Smooth muscle cell (in vitro differentiated cells): Measurements from ENCODE around the gene OR8H2. TPM values are rescaled to one million over a fixed set of nuclear protein-coding genes. Genes with fewer than 3 reads are reported as not detected.
"Not testable (repeated sequence)": the region's sequence is repeated elsewhere in the genome, so short reads cannot be mapped to it uniquely, and the experiment has no call there.

Experiments
- DNase-seq: peaks from one replicate; lab custom pipeline; 2025; ENCODE audit not compliant: unreplicated experiment; lab: John Stamatoyannopoulos, UW
- H2AFZ ChIP-seq: fragments of 200-600 bp; sonication (generic); 2 replicates; pipeline ENCODE4 v1.6.0; 2016; ENCODE audit warnings: antibody characterized with exemption, low read depth, mild to moderate bottlenecking
- H3F3A ChIP-seq: fragments of 200-600 bp; sonication (generic); 2 replicates; pipeline ENCODE4 v1.6.0; 2017; ENCODE audit warnings: antibody characterized with exemption, low read depth
- H3K27ac ChIP-seq: fragments of 200-600 bp; sonication (generic); 2 replicates; pipeline ENCODE4 v1.5.1; 2016; ENCODE audit warnings: low read depth, mild to moderate bottlenecking
- H3K27me3 ChIP-seq: fragments of 200-600 bp; sonication (generic); 2 replicates; pipeline ENCODE4 v1.6.1; 2016; ENCODE audit warnings: low read depth, mild to moderate bottlenecking
- H3K36me3 ChIP-seq: fragments of 200-600 bp; sonication (generic); 2 replicates; pipeline ENCODE4 v1.5.1; 2016; ENCODE audit warnings: low read depth
- H3K4me1 ChIP-seq: fragments of 200-600 bp; sonication (generic); 2 replicates; pipeline ENCODE4 v1.5.1; 2016; ENCODE audit warnings: low read depth
- H3K4me2 ChIP-seq: fragments of 200-600 bp; sonication (generic); 2 replicates; pipeline ENCODE4 v1.6.0; 2016; ENCODE audit warnings: mild to moderate bottlenecking
- H3K4me3 ChIP-seq: fragments of 200-600 bp; sonication (generic); 2 replicates; pipeline ENCODE4 v1.5.1; 2016; ENCODE audit warnings: mild to moderate bottlenecking
- H3K79me2 ChIP-seq: fragments of 200-600 bp; sonication (generic); 2 replicates; pipeline ENCODE4 v1.6.0; 2016; ENCODE audit warnings: low read depth, mild to moderate bottlenecking
- H3K9ac ChIP-seq: fragments of 200-600 bp; sonication (generic); 2 replicates; pipeline ENCODE4 v1.6.0; 2016; ENCODE audit warnings: low read depth
- H3K9me3 ChIP-seq: fragments of 200-600 bp; sonication (generic); replicated peaks from 2 replicates; pipeline ENCODE4 v1.5.1; 2016; ENCODE audit warnings: low read depth
- H4K20me1 ChIP-seq: fragments of 200-600 bp; sonication (generic); 2 replicates; pipeline ENCODE4 v1.6.0; 2016; ENCODE audit warnings: low read depth
- CTCF ChIP-seq: fragments of 200-600 bp; sonication (generic); IDR thresholded peaks from 2 replicates; pipeline ENCODE4 v1.5.1; 2017; ENCODE audit warnings: borderline replicate concordance, mild to moderate bottlenecking, antibody characterized with exemption; ENCODE audit not compliant: insufficient read depth, poor library complexity, severe bottlenecking
- WGBS: methylation state at CpG from one replicate; pipeline ENCODE4 v1.1.7; 2016; ENCODE audit warnings: low lambda C conversion rate; 5-methylcytosine and 5-hydroxymethylcytosine counted together
- polyA plus RNA-seq: library from polyadenylated mRNA; unstranded; fragments of >200 nt; fragmentation: Nextera tagmentation; extraction: Ambion mirVana; gene quantifications from 2 replicates; pipeline ENCODE4 v1.2.1, GENCODE V29; 2016
- total RNA-seq: library from RNA; depleted of rRNA; stranded (reverse); fragments of >200 nt; gene quantifications from 2 replicates; pipeline ENCODE4 v1.2.3, GENCODE V29; 2014

The OR8H2 gene
- total RNA-seq (not detected in 2 replicates), polyA plus RNA-seq (not detected in 2 replicates)

GRCh38 chr11:56103210-56103737 lies at the start of gene OR8H2:
Gene OR8H2, plus strand, starts transcription at chr11:56103687. Its CDS starts 1,356 bp downstream, at chr11:56105043.
- Histone ChIP-seq H3K36me3 (no peaks in the 10 kb centered on the region), H3K9me3 (no peaks in the 10 kb centered on the region), H4K20me1 (no peaks in the 10 kb centered on the region), H3K27ac (no peak within 1 kb of the TSS), H2AFZ (no peak within 1 kb of the TSS), H3K4me2 (no peak within 1 kb of the TSS), H3F3A (no peaks in the 10 kb centered on the region), H3K9ac (no peak within 1 kb of the TSS), H3K4me3 (no peak within 1 kb of the TSS), H3K79me2 (no peaks in the 10 kb centered on the region), H3K4me1 (no peaks in the 10 kb centered on the region), H3K27me3 (no peaks in the 10 kb centered on the region)
- DNase-seq, result no peak
- no peak for TF ChIP-seq CTCF

GRCh38 chr11:56056366-56056765 lies 47.1 kb upstream of the OR8H2 start:
- 19% methylated on average over 4 of the region's 4 CpGs for WGBS
- H2AFZ ChIP-seq, H3K9me3 ChIP-seq: not testable (repeated sequence)

GRCh38 chr11:56057661-56058237 lies 45.7 kb upstream of the OR8H2 start:
- H3K36me3 ChIP-seq, H3K79me2 ChIP-seq, H3K9me3 ChIP-seq, H3F3A ChIP-seq, H4K20me1 ChIP-seq, H3K9ac ChIP-seq, H3K4me1 ChIP-seq, H3K4me2 ChIP-seq, DNase-seq, H3K27ac ChIP-seq, H3K27me3 ChIP-seq, H3K4me3 ChIP-seq: not testable (repeated sequence)
- 5% methylated on average over 7 of the region's 7 CpGs for WGBS
- peak overlapping the region; percentile 62 for H2AFZ ChIP-seq

More at GRCh38 chr11:56056366-56056765, 47.1 kb upstream of the OR8H2 start:
- H4K20me1 ChIP-seq, H3K27ac ChIP-seq, H3K9ac ChIP-seq, H3K79me2 ChIP-seq, H3K27me3 ChIP-seq, H3K36me3 ChIP-seq, H3K4me2 ChIP-seq, DNase-seq, H3K4me3 ChIP-seq, H3F3A ChIP-seq, H3K4me1 ChIP-seq: not testable (repeated sequence)

- H3K79me2 ChIP-seq, H3F3A ChIP-seq, H3K27ac ChIP-seq, H3K4me1 ChIP-seq, H3K27me3 ChIP-seq, H3K9me3 ChIP-seq, H4K20me1 ChIP-seq, H2AFZ ChIP-seq, DNase-seq, H3K4me3 ChIP-seq, H3K4me2 ChIP-seq, H3K36me3 ChIP-seq, H3K9ac ChIP-seq: not testable (repeated sequence)
- WGBS, result 47% methylated on average over 7 of the region's 7 CpGs
These were observed 45.2 kb upstream of the OR8H2 start for GRCh38 chr11:56058260-56058780.

GRCh38 chr11:56066980-56067379 lies 36.5 kb upstream of the OR8H2 start:
- no peaks in the 10 kb centered on the region for H3K27me3 ChIP-seq
- no peak overlapping the region for H3K27ac ChIP-seq
- TF ChIP-seq CTCF, result no peak
- WGBS, result 67% methylated on average over 2 of the region's 2 CpGs
- no peak overlapping the region for H3K9ac ChIP-seq
- DNase-seq, result no peak
- H4K20me1 ChIP-seq, result no peaks in the 10 kb centered on the region
- no peak overlapping the region for H2AFZ ChIP-seq
- no peak overlapping the region for H3K4me2 ChIP-seq
- no peaks in the 10 kb centered on the region for H3K4me1 ChIP-seq
- H3K4me3 ChIP-seq, result no peak overlapping the region
- H3K36me3 ChIP-seq, result no peaks in the 10 kb centered on the region
- no peaks in the 10 kb centered on the region for H3F3A ChIP-seq
- H3K9me3 ChIP-seq, result no peaks in the 10 kb centered on the region
- no peaks in the 10 kb centered on the region for H3K79me2 ChIP-seq
